ENCODE data around the gene EFS. TPM values are rescaled to one million over a fixed set of nuclear protein-coding genes. Genes with fewer than 3 reads are reported as not detected.

EFS gene
- total and polyA plus RNA-seq, 2 donors (not counting 1 experiment from before 2014, with no cell fraction given), result not detected

DNA sequence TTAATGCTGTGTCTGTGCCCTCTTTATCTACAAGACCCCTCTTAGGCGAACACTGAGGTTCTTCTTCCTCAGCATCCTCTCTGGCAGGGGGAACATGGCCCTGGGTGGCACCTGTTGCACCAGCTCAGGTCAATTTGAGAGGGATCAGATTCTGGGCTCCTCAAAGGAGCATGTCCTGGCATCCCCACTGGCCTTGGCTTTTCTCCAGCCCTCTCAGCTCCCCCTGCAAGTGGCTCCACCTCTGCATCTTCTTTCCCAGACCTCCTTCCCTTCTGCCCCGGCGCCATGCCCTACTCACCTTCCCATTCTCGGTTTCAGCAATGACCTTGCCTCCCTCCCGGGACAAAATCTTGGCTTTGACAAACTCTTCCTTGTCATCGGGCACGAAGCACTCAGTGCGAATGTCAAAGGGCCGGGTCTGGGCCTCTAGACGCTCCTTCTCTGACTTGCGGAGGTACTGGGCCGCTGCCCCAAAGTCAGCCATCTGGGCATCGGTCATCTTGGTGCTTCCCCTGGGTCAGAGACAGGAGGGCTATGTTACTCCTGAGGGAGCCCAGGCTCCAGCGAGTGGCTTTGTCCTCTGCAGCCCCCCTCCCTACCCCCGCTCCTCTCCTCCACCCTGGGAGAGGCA lies 41.9 kb upstream of the EFS start:
- ATAC-seq (ENCODE audit: low read depth), result no peak
- POLR2A ChIA-PET, result no interaction called here

DNA sequence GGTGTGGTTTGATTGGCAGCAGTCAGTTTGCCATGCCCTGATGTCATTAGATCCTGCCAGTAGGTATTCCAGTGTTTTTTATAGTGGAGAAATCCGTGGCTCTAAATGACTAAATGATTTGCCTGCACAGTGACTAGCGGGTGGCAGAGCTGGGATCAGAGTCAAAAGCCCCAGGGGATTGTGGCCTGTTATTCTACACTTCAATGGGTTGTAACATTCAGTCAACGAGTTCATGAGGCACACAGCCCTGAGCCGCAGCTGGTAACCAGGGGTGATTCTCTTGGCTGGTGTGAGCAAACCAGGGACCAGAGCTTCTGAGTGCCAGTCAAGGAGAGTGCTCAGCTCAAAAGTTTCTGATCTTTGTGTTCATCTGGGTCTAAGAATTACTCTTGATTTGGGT lies 41.3 kb upstream of the EFS start:
- Mint-ChIP-seq H3K27ac (peak overlapping the region; percentile 11), H3K4me1 (peaks cover 18% of the 10 kb centered on the region), H3K9me3 (ENCODE audit: insufficient read depth) (no peaks in the 10 kb centered on the region), H3K4me3 (no peak overlapping the region), H3K27me3 (peaks cover 72% of the 10 kb centered on the region)
- no peak overlapping the region for H3K27ac ChIP-seq (ENCODE audit: low read length in 2 of 2)
- no peak overlapping the region for H3K9ac ChIP-seq (ENCODE audit: low read length)
- H2AFZ ChIP-seq (ENCODE audit: insufficient read depth, low read depth, low read length, poor library complexity, severe bottlenecking), result no peak overlapping the region
- no peak overlapping the region for H3K4me2 ChIP-seq (replicated peaks; ENCODE audit: low read depth, low read length, poor library complexity, severe bottlenecking)
- no peaks in the 10 kb centered on the region for H4K20me1 ChIP-seq (ENCODE audit: control insufficient read depth, insufficient read depth, low read length, poor library complexity, severe bottlenecking)
- ChIA-PET CTCF (interaction anchor here (0.8 kb wide), 1 partner anchor 73 kb away, joined by 3 read pairs; no protein-coding TSS in a partner anchor), POLR2A (no interaction called here)
- 11% methylated on average over 4 of the region's 4 CpGs for WGBS (ENCODE audit: insufficient coverage)
- TF ChIP-seq, protein P1, sequence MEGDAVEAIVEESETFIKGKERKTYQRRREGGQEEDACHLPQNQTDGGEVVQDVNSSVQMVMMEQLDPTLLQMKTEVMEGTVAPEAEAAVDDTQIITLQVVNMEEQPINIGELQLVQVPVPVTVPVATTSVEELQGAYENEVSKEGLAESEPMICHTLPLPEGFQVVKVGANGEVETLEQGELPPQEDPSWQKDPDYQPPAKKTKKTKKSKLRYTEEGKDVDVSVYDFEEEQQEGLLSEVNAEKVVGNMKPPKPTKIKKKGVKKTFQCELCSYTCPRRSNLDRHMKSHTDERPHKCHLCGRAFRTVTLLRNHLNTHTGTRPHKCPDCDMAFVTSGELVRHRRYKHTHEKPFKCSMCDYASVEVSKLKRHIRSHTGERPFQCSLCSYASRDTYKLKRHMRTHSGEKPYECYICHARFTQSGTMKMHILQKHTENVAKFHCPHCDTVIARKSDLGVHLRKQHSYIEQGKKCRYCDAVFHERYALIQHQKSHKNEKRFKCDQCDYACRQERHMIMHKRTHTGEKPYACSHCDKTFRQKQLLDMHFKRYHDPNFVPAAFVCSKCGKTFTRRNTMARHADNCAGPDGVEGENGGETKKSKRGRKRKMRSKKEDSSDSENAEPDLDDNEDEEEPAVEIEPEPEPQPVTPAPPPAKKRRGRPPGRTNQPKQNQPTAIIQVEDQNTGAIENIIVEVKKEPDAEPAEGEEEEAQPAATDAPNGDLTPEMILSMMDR (IDR thresholded peaks at IDR 0.05), result no peak
- TF ChIP-seq EZH2 (IDR thresholded peaks at IDR 0.05; ENCODE audit: borderline replicate concordance, insufficient read depth, low read depth, low read length, poor library complexity, severe bottlenecking), result no peak
- intact Hi-C loops (cut with micrococcal nuclease), result no loop called here
- no peaks in the 10 kb centered on the region for H3K9me3 ChIP-seq (ENCODE audit: control extremely low read depth in 1 of 3, control insufficient read depth in 2 of 3, insufficient read depth in 1 of 3, low read length in 2 of 3)
- DNase-seq (peak; percentile 34), ATAC-seq (ENCODE audit: low read depth) (peak; percentile 80)
- H3K4me1 ChIP-seq (ENCODE audit: control insufficient read depth in 2 of 2, insufficient read depth in 2 of 2, low read length in 2 of 2), result peaks cover 4 to 12% of the 10 kb centered on the region in 2 donors
- H3K79me2 ChIP-seq (ENCODE audit: control insufficient read depth, insufficient read depth, low read length), result no peaks in the 10 kb centered on the region
- no peak overlapping the region for H3K4me3 ChIP-seq (ENCODE audit: control extremely low read depth in 1 of 5, extremely low read depth in 1 of 5, insufficient read depth in 1 of 5, low read depth in 2 of 5, low read length in 4 of 5)
- no peaks in the 10 kb centered on the region for H3K36me3 ChIP-seq (replicated peaks in 1 of 2; ENCODE audit: control extremely low read depth in 1 of 2, control insufficient read depth in 1 of 2, extremely low read depth in 1 of 2, insufficient read depth in 2 of 2, low read length in 1 of 2)
- H3K27me3 ChIP-seq (replicated peaks in 1 of 4; ENCODE audit: control extremely low read depth in 1 of 4, control insufficient read depth in 3 of 4, insufficient read depth in 4 of 4, low read length in 3 of 4), result peaks cover 0 to 44% (median 14%) of the 10 kb centered on the region in 4 experiments

More for the DNA sequence above, 41.9 kb upstream of the EFS start:
- Histone ChIP-seq H3K9ac (ENCODE audit: low read length) (no peak overlapping the region), H3K4me1 (ENCODE audit: control insufficient read depth in 2 of 2, insufficient read depth in 2 of 2, low read length in 2 of 2) (peaks cover 4 to 12% of the 10 kb centered on the region in 2 donors), H3K36me3 (replicated peaks in 1 of 2; ENCODE audit: control extremely low read depth in 1 of 2, control insufficient read depth in 1 of 2, extremely low read depth in 1 of 2, insufficient read depth in 2 of 2, low read length in 1 of 2) (no peaks in the 10 kb centered on the region), H3K9me3 (ENCODE audit: control extremely low read depth in 1 of 3, control insufficient read depth in 2 of 3, insufficient read depth in 1 of 3, low read length in 2 of 3) (no peaks in the 10 kb centered on the region), H3K79me2 (ENCODE audit: control insufficient read depth, insufficient read depth, low read length) (no peaks in the 10 kb centered on the region), H3K4me2 (replicated peaks; ENCODE audit: low read depth, low read length, poor library complexity, severe bottlenecking) (no peak overlapping the region), H2AFZ (ENCODE audit: insufficient read depth, low read depth, low read length, poor library complexity, severe bottlenecking) (no peak overlapping the region), H4K20me1 (ENCODE audit: control insufficient read depth, insufficient read depth, low read length, poor library complexity, severe bottlenecking) (no peaks in the 10 kb centered on the region), H3K27ac (ENCODE audit: low read length in 2 of 2) (no peak overlapping the region), H3K4me3 (ENCODE audit: control extremely low read depth in 1 of 5, extremely low read depth in 1 of 5, insufficient read depth in 1 of 5, low read depth in 2 of 5, low read length in 4 of 5) (no peak overlapping the region), H3K27me3 (replicated peaks in 1 of 4; ENCODE audit: control extremely low read depth in 1 of 4, control insufficient read depth in 3 of 4, insufficient read depth in 4 of 4, low read length in 3 of 4) (peaks cover 0 to 43% (median 15%) of the 10 kb centered on the region in 4 experiments)
- Mint-ChIP-seq H3K4me3 (no peak overlapping the region), H3K27ac (no peak overlapping the region), H3K9me3 (ENCODE audit: insufficient read depth) (no peaks in the 10 kb centered on the region), H3K27me3 (peaks cover 70% of the 10 kb centered on the region), H3K4me1 (peaks cover 18% of the 10 kb centered on the region)
- CTCF ChIA-PET, result interaction anchor here (0.8 kb wide), 1 partner anchor 72 kb away, joined by 3 read pairs; no protein-coding TSS in a partner anchor
- no peak for DNase-seq
- TF ChIP-seq EZH2 (IDR thresholded peaks at IDR 0.05; ENCODE audit: borderline replicate concordance, insufficient read depth, low read depth, low read length, poor library complexity, severe bottlenecking), result no peak
- TF ChIP-seq, protein P1 (IDR thresholded peaks at IDR 0.05), result no peak
- 95% methylated on average over 14 of the region's 15 CpGs for WGBS (ENCODE audit: insufficient coverage)
- intact Hi-C loops (cut with micrococcal nuclease), result no loop called here

Measured in B cell (primary cell).